H9 (cell line): ENCODE measurements around the gene POU2AF1. TPM values are rescaled to one million over a fixed set of nuclear protein-coding genes. Genes with fewer than 3 reads are reported as not detected.

Experiments
- DNase-seq: peaks from one replicate; pipeline ENCODE4 v3.0.0-alpha.2; 2017
- H2AFZ ChIP-seq: one replicate; pipeline ENCODE4 v1.6.1; 2013; ENCODE audit warnings: mild to moderate bottlenecking, low read length, control low read depth, moderate library complexity
- H2AK5ac ChIP-seq: 2 replicates; pipeline ENCODE4 v1.6.1; 2013; ENCODE audit warnings: low read length, control low read depth, mixed read lengths; ENCODE audit not compliant: insufficient read length
- H2BK120ac ChIP-seq: one replicate; pipeline ENCODE4 v1.6.1; 2013; ENCODE audit warnings: low read depth, mild to moderate bottlenecking, low read length, control low read depth, inconsistent platforms; ENCODE audit not compliant: poor library complexity, severe bottlenecking
- H2BK12ac ChIP-seq: 2 replicates; pipeline ENCODE4 v1.6.1; 2013; ENCODE audit warnings: low read length, control low read depth, mixed read lengths, low read depth; ENCODE audit not compliant: insufficient read length
- H2BK15ac ChIP-seq: 2 replicates; pipeline ENCODE4 v1.6.1; 2013; ENCODE audit warnings: low read depth, low read length, control low read depth
- H2BK20ac ChIP-seq: one replicate; pipeline ENCODE4 v1.6.1; 2013; ENCODE audit warnings: low read depth, mild to moderate bottlenecking, low read length, control low read depth, inconsistent platforms; ENCODE audit not compliant: poor library complexity, severe bottlenecking
- H2BK5ac ChIP-seq: 2 replicates; pipeline ENCODE4 v1.6.1; 2013; ENCODE audit warnings: low read length, control low read depth, mixed read lengths; ENCODE audit not compliant: insufficient read length
- H3K14ac ChIP-seq: 2 replicates; pipeline ENCODE4 v1.6.1; 2013; ENCODE audit warnings: low read length, control low read depth; ENCODE audit not compliant: insufficient read depth
- H3K18ac ChIP-seq: 2 replicates; pipeline ENCODE4 v1.6.1; 2013; ENCODE audit warnings: low read depth, mild to moderate bottlenecking, mixed read lengths, low read length, control low read depth; ENCODE audit not compliant: insufficient read length
- H3K23ac ChIP-seq: 2 replicates; pipeline ENCODE4 v1.6.1; 2013; ENCODE audit warnings: low read length, control low read depth, mixed read lengths, low read depth; ENCODE audit not compliant: insufficient read length
- H3K23me2 ChIP-seq: 2 replicates; pipeline ENCODE4 v1.6.1; 2013; ENCODE audit warnings: low read depth, mild to moderate bottlenecking, mixed read lengths, low read length, control low read depth; ENCODE audit not compliant: insufficient read length, poor library complexity, severe bottlenecking
- H3K27ac ChIP-seq: 2 replicates; pipeline ENCODE4 v1.5.1; 2013; ENCODE audit warnings: low read length, control low read depth, mixed read lengths, low read depth; ENCODE audit not compliant: insufficient read length
- H3K27me3 ChIP-seq: 2 replicates; pipeline ENCODE4 v1.6.1; 2013; ENCODE audit warnings: low read length, control low read depth, inconsistent platforms; ENCODE audit not compliant: insufficient read depth
- H3K4ac ChIP-seq: 2 replicates; pipeline ENCODE4 v1.6.1; 2013; ENCODE audit warnings: low read depth, mild to moderate bottlenecking, control low read depth, inconsistent platforms, low read length, moderate library complexity
- H3K4me1 ChIP-seq: 2 replicates; pipeline ENCODE4 v1.6.1; 2013; ENCODE audit warnings: low read length, control low read depth, inconsistent platforms; ENCODE audit not compliant: insufficient read depth
- H3K4me2 ChIP-seq: 2 replicates; pipeline ENCODE4 v1.6.1; 2013; ENCODE audit warnings: low read length, control low read depth, mixed read lengths; ENCODE audit not compliant: insufficient read length, insufficient read depth
- H3K56ac ChIP-seq: 2 replicates; pipeline ENCODE4 v1.6.1; 2013; ENCODE audit warnings: low read depth, mild to moderate bottlenecking, mixed read lengths, low read length, control low read depth; ENCODE audit not compliant: insufficient read length
- H3K79me1 ChIP-seq: 2 replicates; pipeline ENCODE4 v1.6.1; 2013; ENCODE audit warnings: low read depth, mild to moderate bottlenecking, moderate library complexity, low read length, control low read depth, inconsistent platforms; ENCODE audit not compliant: insufficient read depth, poor library complexity, severe bottlenecking
- H3K79me2 ChIP-seq: 2 replicates; pipeline ENCODE4 v1.6.1; 2013; ENCODE audit warnings: low read length, control low read depth, inconsistent platforms; ENCODE audit not compliant: insufficient read depth
- H3K9ac ChIP-seq: 2 replicates; pipeline ENCODE4 v1.6.1; 2013; ENCODE audit warnings: low read length, control low read depth, mixed read lengths; ENCODE audit not compliant: insufficient read length; ENCODE audit errors: extremely low read depth
- H3K9me3 ChIP-seq: one replicate; pipeline ENCODE4 v1.6.1; 2013; ENCODE audit warnings: low read depth, low read length, inconsistent platforms; ENCODE audit not compliant: control insufficient read depth
- H3T11ph ChIP-seq: one replicate; pipeline ENCODE4 v1.6.1; 2013; ENCODE audit warnings: mild to moderate bottlenecking, low read length, control low read depth, inconsistent platforms
- H4K20me1 ChIP-seq: one replicate; pipeline ENCODE4 v1.6.1; 2013; ENCODE audit not compliant: control insufficient read depth, insufficient read length, insufficient read depth
- H4K5ac ChIP-seq: 2 replicates; pipeline ENCODE4 v1.6.1; 2013; ENCODE audit warnings: low read depth, mild to moderate bottlenecking, mixed read lengths, low read length, control low read depth; ENCODE audit not compliant: insufficient read length
- H4K8ac ChIP-seq: replicated peaks from 2 replicates; pipeline ENCODE4 v1.6.1; 2013; ENCODE audit warnings: low read length, control low read depth, mixed read lengths, low read depth; ENCODE audit not compliant: insufficient read length
- H4K91ac ChIP-seq: 2 replicates; pipeline ENCODE4 v1.6.1; 2013; ENCODE audit warnings: low read depth, mild to moderate bottlenecking, moderate library complexity, mixed read lengths, low read length, control low read depth; ENCODE audit not compliant: insufficient read length
- H3K27ac Mint-ChIP-seq, 3 experiments: 2 replicates in 2 of 3; 3 replicates in 1 of 3; pipeline ENCODE4 v1.8.0; 2020 to 2021; ENCODE audit warnings: mixed read lengths in 3 of 3, mild to moderate bottlenecking in 1 of 3, moderate library complexity in 1 of 3
- H3K27me3 Mint-ChIP-seq: 2 replicates; pipeline ENCODE4 v1.8.0; 2021; ENCODE audit warnings: low read depth, mild to moderate bottlenecking, moderate library complexity, mixed read lengths
- H3K36me3 Mint-ChIP-seq, 3 experiments: 2 replicates in 2 of 3; 3 replicates in 1 of 3; pipeline ENCODE4 v1.8.0; 2020 to 2021; ENCODE audit warnings: low read depth in 3 of 3, mixed read lengths in 3 of 3; ENCODE audit not compliant: insufficient read depth in 1 of 3
- H3K4me1 Mint-ChIP-seq, 2 experiments: 2 replicates each; pipeline ENCODE4 v1.8.0; 2020; ENCODE audit warnings: mixed read lengths in 2 of 2
- H3K4me3 Mint-ChIP-seq, 2 experiments: 2 replicates in 1 of 2; 3 replicates in 1 of 2; pipeline ENCODE4 v1.8.0; 2020 to 2021; ENCODE audit warnings: mild to moderate bottlenecking in 2 of 2, mixed read lengths in 2 of 2, moderate library complexity in 1 of 2
- H3K9me3 Mint-ChIP-seq, 2 experiments: 2 replicates in 1 of 2; 3 replicates in 1 of 2; pipeline ENCODE4 v1.8.0; 2020; ENCODE audit warnings: mild to moderate bottlenecking in 2 of 2, mixed read lengths in 2 of 2, moderate library complexity in 1 of 2
- CTCF ChIP-seq: fragments of 200-600 bp; sonication (generic); conservative IDR thresholded peaks from 3 replicates; pipeline ENCODE4 v1.8.0; 2021; ENCODE audit warnings: antibody characterized with exemption, mild to moderate bottlenecking
- WGBS: extraction: QIAGEN DNeasy Blood & Tissue Kit; methylation state at CpG from one replicate; pipeline ENCODE4 v1.1.7; 2013; ENCODE audit warnings: missing lambda C conversion rate, low lambda C conversion rate, mixed read lengths; ENCODE audit not compliant: insufficient read length; ENCODE audit errors: extremely low coverage; 5-methylcytosine and 5-hydroxymethylcytosine counted together
- total RNA-seq: library from RNA; stranded (reverse); gene quantifications from 2 replicates; pipeline ENCODE4 v1.2.1, GENCODE V29; 2021

Gene POU2AF1
- total RNA-seq, 1 experiment from 2014 or later, result not detected

GRCh38 chr11:111426617-111427016, 47.5 kb upstream of the POU2AF1 start:
- Histone ChIP-seq H3K4ac (no peak overlapping the region), H4K91ac (no peak overlapping the region), H3K9ac (no peak overlapping the region), H3T11ph (no peak overlapping the region), H2BK5ac (no peak overlapping the region), H2BK15ac (no peak overlapping the region), H4K8ac (no peak overlapping the region), H3K4me1 (peaks cover 8% of the 10 kb centered on the region), H3K79me1 (no peaks in the 10 kb centered on the region), H3K9me3 (no peaks in the 10 kb centered on the region), H4K20me1 (no peaks in the 10 kb centered on the region), H3K4me2 (no peak overlapping the region), H2BK12ac (no peak overlapping the region), H3K79me2 (no peaks in the 10 kb centered on the region), H3K27ac (no peak overlapping the region), H3K18ac (no peak overlapping the region), H2BK120ac (no peak overlapping the region), H3K27me3 (no peaks in the 10 kb centered on the region), H3K56ac (no peak overlapping the region), H2BK20ac (no peak overlapping the region), H4K5ac (no peak overlapping the region), H3K23ac (no peak overlapping the region), H2AFZ (no peak overlapping the region), H3K14ac (no peak overlapping the region), H3K23me2 (no peaks in the 10 kb centered on the region), H2AK5ac (no peak overlapping the region)
- DNase-seq, result no peak
- H3K27me3 Mint-ChIP-seq, result peaks cover 2% of the 10 kb centered on the region; the same call in 1 of the 2 replicates
- TF ChIP-seq CTCF, result no peak
- H3K36me3 Mint-ChIP-seq, result no peaks in the 10 kb centered on the region
- no peaks in the 10 kb centered on the region for H3K9me3 Mint-ChIP-seq
- no peak overlapping the region for H3K4me3 Mint-ChIP-seq
- no CpG with 5 or more reads among the region's 6 CpGs for WGBS
- no peak overlapping the region; a peak in 1 of 7 replicates for H3K27ac Mint-ChIP-seq
- peaks cover 15 to 17% of the 10 kb centered on the region in 2 experiments for H3K4me1 Mint-ChIP-seq
